Transverse colon (tissue), 4 donors: ENCODE measurements around the gene PEX10. TPM values are rescaled to one million over a fixed set of nuclear protein-coding genes. Genes with fewer than 3 reads are reported as not detected.

Source experiments
- DNase-seq: peaks from one replicate; pipeline ENCODE4 v3.0.0-alpha.2; 2019
- H3K27ac ChIP-seq, 4 donors: fragments of 200-600 bp; sonication (generic); 2 replicates each; pipeline ENCODE4 v1.5.1; 2016 to 2018; ENCODE audit warnings: inconsistent platforms in 4 of 4
- H3K27me3 ChIP-seq: fragments of 200-600 bp; sonication (generic); 2 replicates; pipeline ENCODE4 v1.5.1; 2017; ENCODE audit warnings: inconsistent platforms
- H3K36me3 ChIP-seq, 4 donors: fragments of 200-600 bp; sonication (generic); 2 replicates each; pipeline ENCODE4 v1.5.1; 2017 to 2019; ENCODE audit warnings: inconsistent platforms in 4 of 4
- H3K4me1 ChIP-seq, 4 donors: fragments of 200-600 bp; sonication (generic); 2 replicates each; pipeline ENCODE4 v1.5.1; 2017 to 2020; ENCODE audit warnings: inconsistent platforms in 4 of 4
- H3K4me3 ChIP-seq, 4 donors: fragments of 200-600 bp; sonication (generic); 1 replicate in 1 of 4; 2 replicates in 3 of 4; pipeline versions ENCODE4 v1.5.1 to v1.6.1; 2017 to 2019; ENCODE audit warnings: inconsistent platforms in 4 of 4
- H3K9me3 ChIP-seq, 2 donors: fragments of 200-600 bp; sonication (generic); 2 replicates each; pipeline ENCODE4 v1.5.1; 2017 to 2019; ENCODE audit warnings: inconsistent platforms in 2 of 2
- EP300 ChIP-seq: sonication (generic); formaldehyde crosslinking; IDR thresholded peaks from one replicate; pipeline ENCODE4 v1.6.1; 2017; ENCODE audit warnings: antibody characterized with exemption, low read depth
- POLR2A ChIP-seq: fragments of 450-650 bp; IDR thresholded peaks from one replicate; pipeline ENCODE4 v1.6.1; 2016; ENCODE audit warnings: antibody characterized with exemption, mild to moderate bottlenecking, moderate library complexity
- POLR2AphosphoS5 ChIP-seq, 3 donors: sonication (generic); formaldehyde crosslinking; IDR thresholded peaks; one replicate each; pipeline ENCODE4 v1.6.1; 2016; ENCODE audit warnings: antibody characterized with exemption in 3 of 3
- WGBS, 2 donors: methylation state at CpG; one replicate each; pipeline ENCODE4 v1.1.5; 2018; ENCODE audit warnings: low coverage in 1 of 2; 5-methylcytosine and 5-hydroxymethylcytosine counted together
- in situ Hi-C, 4 donors: fragments of 200-750 bp; cut with MboI; loops; one replicate each; pipeline versions ENCODE4 v1.15.0 to v1.15.1; 2017; ENCODE audit warnings: low sequenced_read_pairs in 3 of 4, low pct_ligation_motif_present in 1 of 4, low pct_unique_long_range_greater_than_20kb in 1 of 4
- intact Hi-C: fragments of 100-400 bp; cut with DNase I; formaldehyde crosslinking; loops from one replicate; pipeline ENCODE4 v1.15.1; 2023; ENCODE audit warnings: low total_unique reads
- total RNA-seq, 4 donors: library from RNA; depleted of rRNA; stranded (reverse); fragments of >200 nt; gene quantifications; one replicate each; pipeline ENCODE4 v1.1.0, GENCODE V29; 2016
- TF ChIP-seq, protein P1 (sequence below), 5 experiments: fragments of 200-600 bp in 3 of 5; fragments of 450-650 bp in 2 of 5; sonication (generic) in 3 of 5; IDR thresholded peaks; 1 replicate in 2 of 5; 2 replicates in 3 of 5; pipeline ENCODE4 v1.5.1; 2016 to 2017; ENCODE audit warnings: antibody characterized with exemption in 5 of 5, inconsistent platforms in 3 of 5, mild to moderate bottlenecking in 2 of 5, moderate library complexity in 1 of 5

The PEX10 gene
- total RNA-seq, 4 donors from 2014 or later = 16.9 to 28.8 (median 21.3) TPM

DNA sequence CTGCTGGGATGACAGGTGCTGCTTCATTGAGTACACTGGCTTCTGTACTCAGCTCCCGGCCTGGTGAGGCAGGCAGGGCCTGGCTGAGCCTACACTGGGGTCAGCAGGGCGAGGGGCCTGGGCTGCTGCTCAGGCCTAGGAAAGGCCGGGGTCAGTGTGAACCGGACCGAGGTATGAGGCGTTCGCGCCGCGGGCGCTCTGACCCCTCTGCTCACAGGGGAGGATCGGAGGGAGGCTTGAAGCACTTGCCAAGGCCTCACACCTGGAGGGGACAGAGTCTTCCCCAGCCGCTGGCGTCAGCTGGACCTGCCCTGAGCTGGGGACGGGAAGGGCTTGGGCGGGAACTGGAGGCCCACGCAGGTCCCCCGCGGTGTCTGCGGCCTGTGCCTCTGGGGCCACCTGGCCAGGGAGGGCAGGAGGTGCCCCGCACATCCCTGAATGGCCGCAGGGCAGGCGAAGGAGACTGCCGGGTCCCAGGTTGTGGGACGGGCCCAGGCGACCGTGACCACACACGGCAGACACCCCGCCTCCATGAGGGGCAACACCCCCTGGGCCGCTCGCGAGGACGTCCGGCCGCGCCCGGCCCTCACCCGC is 466 bp downstream of the PEX10 start:
- Histone ChIP-seq H3K4me3 (peak overlapping the region; percentile 70 to 97 (median 81)), H3K27ac (peak overlapping the region; percentile 90 to 95 (median 93)), H3K36me3 (no peaks in the 10 kb centered on the region), H3K27me3 (no peaks in the 10 kb centered on the region), H3K4me1 (peaks cover 19 to 43% (median 34%) of the 10 kb centered on the region in 4 donors), H3K9me3 (no peaks in the 10 kb centered on the region)
- in situ Hi-C loops (loop anchor here (10.0 to 25.0 kb wide), 4 partner anchors 133 to 233 kb away; partner anchors contain the start of genes MMEL1 (in 1 of the 4) and TNFRSF14 (in 1 of the 4)), intact Hi-C loops (no loop called here)
- no peak for TF ChIP-seq EP300
- no peak for TF ChIP-seq POLR2A
- TF ChIP-seq POLR2AphosphoS5 (IDR thresholded peaks at IDR 0.05) = no peak
- TF ChIP-seq, protein P1, sequence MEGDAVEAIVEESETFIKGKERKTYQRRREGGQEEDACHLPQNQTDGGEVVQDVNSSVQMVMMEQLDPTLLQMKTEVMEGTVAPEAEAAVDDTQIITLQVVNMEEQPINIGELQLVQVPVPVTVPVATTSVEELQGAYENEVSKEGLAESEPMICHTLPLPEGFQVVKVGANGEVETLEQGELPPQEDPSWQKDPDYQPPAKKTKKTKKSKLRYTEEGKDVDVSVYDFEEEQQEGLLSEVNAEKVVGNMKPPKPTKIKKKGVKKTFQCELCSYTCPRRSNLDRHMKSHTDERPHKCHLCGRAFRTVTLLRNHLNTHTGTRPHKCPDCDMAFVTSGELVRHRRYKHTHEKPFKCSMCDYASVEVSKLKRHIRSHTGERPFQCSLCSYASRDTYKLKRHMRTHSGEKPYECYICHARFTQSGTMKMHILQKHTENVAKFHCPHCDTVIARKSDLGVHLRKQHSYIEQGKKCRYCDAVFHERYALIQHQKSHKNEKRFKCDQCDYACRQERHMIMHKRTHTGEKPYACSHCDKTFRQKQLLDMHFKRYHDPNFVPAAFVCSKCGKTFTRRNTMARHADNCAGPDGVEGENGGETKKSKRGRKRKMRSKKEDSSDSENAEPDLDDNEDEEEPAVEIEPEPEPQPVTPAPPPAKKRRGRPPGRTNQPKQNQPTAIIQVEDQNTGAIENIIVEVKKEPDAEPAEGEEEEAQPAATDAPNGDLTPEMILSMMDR (IDR thresholded peaks at IDR 0.05) = no peak
- 10% methylated on average over 20 of the region's 38 CpGs; no CpG with 5 or more reads in 1 of the 2 donors for WGBS, 2 donors
- no peak for DNase-seq

DNA sequence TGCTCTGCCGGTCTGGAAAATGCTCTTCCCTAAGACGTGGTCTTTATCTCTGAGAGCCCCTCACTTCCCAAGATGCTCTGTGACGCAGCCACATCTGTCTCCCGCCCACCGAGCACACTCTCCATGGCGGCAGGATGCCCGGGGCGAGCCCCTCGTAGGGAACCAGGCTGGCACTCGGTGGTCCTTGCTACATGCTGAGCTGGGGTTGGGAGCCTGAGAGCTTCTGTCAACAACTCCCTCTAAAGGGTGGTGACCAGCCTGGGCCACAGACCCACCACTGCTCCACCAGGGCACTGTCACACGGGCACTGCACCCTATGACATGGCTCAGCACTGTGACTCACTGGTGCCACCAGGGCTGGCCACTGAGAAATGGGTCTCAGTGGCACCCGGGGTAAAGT is 2.6 kb downstream of the PEX10 start:
- in situ Hi-C loops (loop anchor here (10.0 to 25.0 kb wide), 4 partner anchors 135 to 235 kb away; partner anchors contain the start of genes MMEL1 (in 1 of the 4) and TNFRSF14 (in 1 of the 4)), intact Hi-C loops (no loop called here)

DNA sequence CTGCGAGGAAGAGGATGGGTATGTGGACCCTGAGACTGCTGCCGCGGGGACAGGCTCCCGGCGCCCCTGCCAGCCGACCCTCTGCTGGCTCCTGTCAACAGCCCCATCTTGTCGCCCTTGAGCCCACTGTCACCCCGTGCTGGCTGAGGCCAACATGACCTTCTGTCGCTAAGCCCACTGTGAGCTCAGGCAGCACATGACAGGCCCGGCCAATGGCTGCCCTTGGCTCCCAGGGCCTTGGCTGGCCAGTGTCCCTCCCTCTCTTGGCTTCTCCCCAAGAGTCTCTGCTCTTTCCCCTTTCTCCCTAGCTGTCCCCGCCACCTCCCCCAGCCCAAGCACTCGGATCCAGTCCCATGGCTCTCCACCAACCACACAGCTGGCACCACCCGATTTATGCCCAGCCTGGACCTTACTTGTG is 3.5 kb downstream of the PEX10 start:
- no peak for DNase-seq
- Histone ChIP-seq H3K9me3 (no peaks in the 10 kb centered on the region), H3K4me3 (no peak overlapping the region), H3K36me3 (peaks cover 0 to 13% (median 0%) of the 10 kb centered on the region in 4 donors), H3K4me1 (peaks cover 11 to 20% (median 16%) of the 10 kb centered on the region in 4 donors), H3K27ac (no peak overlapping the region), H3K27me3 (no peaks in the 10 kb centered on the region)
- in situ Hi-C loops (loop anchor here in 2 of 4 donors (25.0 kb wide), 2 partner anchors 153 to 228 kb away; partner anchors contain the start of genes MMEL1 (in 1 of the 2) and TNFRSF14 (in 1 of the 2)), intact Hi-C loops (no loop called here)
- TF ChIP-seq POLR2AphosphoS5 (IDR thresholded peaks at IDR 0.05) = no peak
- TF ChIP-seq, protein P1 (IDR thresholded peaks at IDR 0.05) = no peak
- no peak for TF ChIP-seq EP300
- no peak for TF ChIP-seq POLR2A
- WGBS, 2 donors = 83 to 91% methylated on average over 1 to 13 of the region's 13 CpGs

More for the DNA sequence above, 2.6 kb downstream of the PEX10 start:
- no peak for DNase-seq
- TF ChIP-seq POLR2AphosphoS5 (IDR thresholded peaks at IDR 0.05) (no peak), EP300 (no peak), POLR2A (no peak)
- TF ChIP-seq, protein P1 (IDR thresholded peaks at IDR 0.05) = no peak
- Histone ChIP-seq H3K27me3 (no peaks in the 10 kb centered on the region), H3K4me1 (peaks cover 16 to 29% (median 25%) of the 10 kb centered on the region in 4 donors), H3K36me3 (peaks cover 0 to 4% (median 0%) of the 10 kb centered on the region in 4 donors), H3K4me3 (no peak overlapping the region), H3K27ac (no peak overlapping the region), H3K9me3 (no peaks in the 10 kb centered on the region)
- 95% methylated on average over 12 of the region's 12 CpGs; no CpG with 5 or more reads in 1 of the 2 donors for WGBS, 2 donors

GRCh38 chr1:2408456-2408855 is 3.9 kb downstream of the PEX10 start:
- 95% methylated on average over 14 of the region's 24 CpGs; no CpG with 5 or more reads in 1 of the 2 donors for WGBS, 2 donors
- H3K4me1 ChIP-seq = peaks cover 7 to 16% (median 12%) of the 10 kb centered on the region in 4 donors
- intact Hi-C loops = no loop called here
- no peak for DNase-seq
- H3K27me3 ChIP-seq = no peaks in the 10 kb centered on the region
- no peak overlapping the region for H3K27ac ChIP-seq
- no peak for TF ChIP-seq EP300
- no peak for TF ChIP-seq POLR2AphosphoS5 (IDR thresholded peaks at IDR 0.05)
- no peak overlapping the region for H3K4me3 ChIP-seq
- in situ Hi-C loops = loop anchor here in 2 of 4 donors (25.0 kb wide), 2 partner anchors 154 to 229 kb away; partner anchors contain the start of genes MMEL1 (in 1 of the 2) and TNFRSF14 (in 1 of the 2)
- peaks cover 0 to 17% (median 1%) of the 10 kb centered on the region in 4 donors for H3K36me3 ChIP-seq
- no peaks in the 10 kb centered on the region for H3K9me3 ChIP-seq
